ENCODE data around the gene ADAT2. TPM values are rescaled to one million over a fixed set of nuclear protein-coding genes. Genes with fewer than 3 reads are reported as not detected.
"Not testable (repeated sequence)": the region's sequence is repeated elsewhere in the genome, so short reads cannot be mapped to it uniquely, and the experiment has no call there.

The ADAT2 gene
- 4.9 TPM for polyA plus RNA-seq (2013, experiment 1 of 2; ENCODE audit: insufficient read length)
- 4.6 TPM for polyA plus RNA-seq (2013, experiment 2 of 2; ENCODE audit: insufficient read length)

DNA sequence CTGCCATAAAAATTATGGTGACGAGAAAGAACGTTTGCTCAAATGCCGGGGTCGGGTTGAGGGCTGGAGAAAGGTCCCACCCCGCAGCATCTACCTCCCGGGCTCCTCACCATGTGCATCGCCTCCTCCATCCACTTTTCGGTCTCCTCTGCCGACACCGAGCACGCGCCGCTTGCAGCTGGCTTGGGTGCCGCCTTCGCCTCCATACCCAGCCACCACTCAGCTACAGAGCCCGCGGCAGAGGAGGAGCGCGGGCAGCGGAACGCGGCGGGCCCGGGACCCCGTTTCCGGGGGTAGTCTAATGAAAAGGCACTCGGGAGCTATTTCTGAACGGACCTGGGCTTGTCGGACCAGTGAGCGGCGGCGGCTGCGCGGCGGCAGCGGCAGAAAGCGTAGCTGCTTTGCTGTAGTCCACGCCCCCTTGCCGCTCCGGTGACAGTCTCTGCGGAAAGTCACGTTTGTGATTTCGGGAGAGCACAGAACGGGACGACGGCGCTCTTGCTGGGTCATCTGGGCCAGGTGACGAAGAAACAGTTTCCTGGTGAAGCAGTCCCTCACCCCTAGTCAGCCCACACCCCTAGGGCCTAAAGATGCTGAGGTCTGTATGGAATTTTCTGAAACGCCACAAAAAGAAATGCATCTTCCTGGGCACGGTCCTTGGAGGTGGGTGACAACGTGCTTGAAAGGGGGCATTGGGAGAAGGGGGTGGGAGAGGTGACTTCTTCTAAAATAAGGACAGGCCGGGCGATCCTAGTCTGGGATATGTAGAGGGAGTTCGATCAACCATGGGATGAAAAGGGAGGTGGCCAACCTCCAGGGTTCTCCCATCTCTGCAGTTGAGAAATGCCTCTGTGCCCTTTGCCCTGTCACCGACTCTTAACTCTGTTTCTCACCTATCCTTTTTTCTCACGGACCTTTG, at the start of gene ADAT2, which contains the start of gene PEX3:
TSS of gene ADAT2 (minus strand) at position 243 of the 919 bp plus-strand sequence. CDS start at position 206, 37 bp downstream.
TSS of gene PEX3 (plus strand) at position 353 of the 919 bp plus-strand sequence. CDS start at position 591, 238 bp downstream.
- peak; percentile 94 for DNase-seq

GRCh38 chr6:143498428-143498827, 47.9 kb upstream of the ADAT2 start:
- DNase-seq = no peak

DNA sequence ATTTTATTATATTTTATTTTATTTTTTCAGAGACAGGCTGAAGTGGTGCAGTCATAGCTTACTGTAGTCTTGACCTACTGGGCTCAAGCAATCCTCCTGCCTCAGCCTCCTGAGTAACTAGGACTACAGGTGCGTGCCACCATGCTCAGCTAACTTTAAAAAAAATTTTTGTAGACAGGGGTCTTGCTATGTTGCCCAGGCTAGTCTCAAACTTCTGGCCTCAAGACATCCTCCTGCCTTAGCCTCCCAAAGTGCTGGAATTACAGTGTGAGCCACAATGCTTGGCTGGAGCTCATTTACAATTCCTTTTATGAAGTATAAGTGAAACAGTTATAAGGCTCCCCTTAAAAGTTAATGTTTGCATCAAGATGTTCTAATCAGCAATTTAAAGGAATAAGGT, 46.5 kb upstream of the ADAT2 start:
- DNase-seq = no peak

- DNase-seq = no peak
Measured at GRCh38 chr6:143490775-143491174, 40.3 kb upstream of the ADAT2 start.

DNA sequence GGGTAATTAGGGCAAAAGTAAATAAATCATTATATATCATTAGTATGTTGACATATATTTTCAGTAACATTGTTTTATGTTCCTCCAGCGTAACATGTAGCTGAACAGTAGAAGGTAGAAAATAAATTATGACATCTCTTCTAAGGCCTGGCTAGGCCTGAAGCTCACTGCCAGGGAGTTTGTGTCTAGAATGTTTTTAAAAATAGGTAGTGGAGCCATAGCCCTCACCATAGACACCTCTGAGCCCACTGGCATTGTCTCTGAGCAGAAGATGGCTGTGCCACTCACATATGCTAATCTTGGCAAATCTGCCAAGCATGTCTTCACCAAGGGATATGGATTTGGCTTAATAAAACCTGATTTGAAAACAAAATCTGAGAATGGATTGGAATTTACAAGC, 39.7 kb upstream of the ADAT2 start:
- no peak for DNase-seq

DNA sequence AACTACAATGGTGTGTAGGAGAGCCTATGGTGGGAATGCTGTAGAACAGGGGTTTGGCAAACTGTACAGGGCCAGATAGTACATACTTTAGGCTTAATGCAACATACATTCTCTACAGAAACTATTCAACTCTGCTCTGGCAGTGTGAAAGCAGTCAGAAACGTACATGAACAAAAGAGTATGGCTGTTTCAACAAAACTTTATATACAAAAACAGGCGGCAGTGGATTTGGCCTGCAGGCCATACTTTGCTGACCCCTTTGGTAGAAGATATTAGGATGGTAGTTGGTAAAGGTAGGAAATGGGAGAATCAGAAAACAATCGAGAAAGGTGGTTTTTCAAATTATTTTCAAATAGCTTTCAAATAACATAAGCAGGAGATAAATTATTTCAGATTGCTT, 36.3 kb upstream of the ADAT2 start:
- no peak for DNase-seq

GRCh38 chr6:143485967-143486366, 35.5 kb upstream of the ADAT2 start:
- no peak for DNase-seq

- no peak for DNase-seq
Measured at GRCh38 chr6:143482593-143482992, 32.1 kb upstream of the ADAT2 start.

- DNase-seq = no peak
Measured at GRCh38 chr6:143478479-143479062, 28.1 kb upstream of the ADAT2 start.

- DNase-seq = no peak
Measured at GRCh38 chr6:143476545-143476944, 26.1 kb upstream of the ADAT2 start.

DNA sequence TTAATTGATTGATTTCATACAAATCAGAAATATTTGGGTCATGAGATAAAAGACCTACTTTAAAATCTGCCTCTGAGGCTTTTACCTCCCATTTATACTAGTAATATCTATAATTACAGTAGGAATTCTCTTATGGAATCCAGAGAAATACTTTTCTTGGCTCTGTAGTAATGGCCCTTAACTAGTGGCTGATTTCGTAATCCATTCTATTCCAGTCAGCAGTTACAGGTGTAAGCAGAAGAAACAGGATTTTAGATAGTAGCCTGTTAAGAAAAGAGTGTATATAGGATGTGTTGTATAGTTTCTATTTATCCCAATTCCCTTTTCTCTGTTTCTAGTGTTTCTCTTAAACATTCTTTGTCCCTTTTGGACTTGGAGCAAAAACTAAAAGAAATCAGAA, 21.3 kb upstream of the ADAT2 start:
- no peak for DNase-seq

DNA sequence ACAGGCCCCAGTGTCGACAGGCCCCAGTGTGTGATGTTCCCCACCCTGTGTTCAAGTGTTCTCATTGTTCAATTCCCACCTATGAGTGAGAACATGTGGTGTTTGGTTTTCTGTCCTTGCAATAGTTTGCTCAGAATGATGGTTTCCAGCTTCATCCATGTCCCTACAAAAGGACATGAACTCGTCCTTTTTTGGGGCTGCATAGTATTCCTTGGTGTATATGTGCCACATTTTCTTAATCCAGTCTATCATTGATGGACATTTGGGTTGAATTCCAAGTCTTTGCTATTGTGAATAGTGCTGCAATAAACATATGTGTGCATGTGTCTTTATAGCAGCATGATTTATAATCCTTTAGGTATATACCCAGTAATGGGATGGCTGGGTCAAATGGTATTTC, 18.3 kb upstream of the ADAT2 start:
- not testable (repeated sequence) for DNase-seq

GRCh38 chr6:143468026-143468425, 17.5 kb upstream of the ADAT2 start:
- no peak for DNase-seq

GRCh38 chr6:143465546-143465945, 15.1 kb upstream of the ADAT2 start:
- DNase-seq = no peak

DNA sequence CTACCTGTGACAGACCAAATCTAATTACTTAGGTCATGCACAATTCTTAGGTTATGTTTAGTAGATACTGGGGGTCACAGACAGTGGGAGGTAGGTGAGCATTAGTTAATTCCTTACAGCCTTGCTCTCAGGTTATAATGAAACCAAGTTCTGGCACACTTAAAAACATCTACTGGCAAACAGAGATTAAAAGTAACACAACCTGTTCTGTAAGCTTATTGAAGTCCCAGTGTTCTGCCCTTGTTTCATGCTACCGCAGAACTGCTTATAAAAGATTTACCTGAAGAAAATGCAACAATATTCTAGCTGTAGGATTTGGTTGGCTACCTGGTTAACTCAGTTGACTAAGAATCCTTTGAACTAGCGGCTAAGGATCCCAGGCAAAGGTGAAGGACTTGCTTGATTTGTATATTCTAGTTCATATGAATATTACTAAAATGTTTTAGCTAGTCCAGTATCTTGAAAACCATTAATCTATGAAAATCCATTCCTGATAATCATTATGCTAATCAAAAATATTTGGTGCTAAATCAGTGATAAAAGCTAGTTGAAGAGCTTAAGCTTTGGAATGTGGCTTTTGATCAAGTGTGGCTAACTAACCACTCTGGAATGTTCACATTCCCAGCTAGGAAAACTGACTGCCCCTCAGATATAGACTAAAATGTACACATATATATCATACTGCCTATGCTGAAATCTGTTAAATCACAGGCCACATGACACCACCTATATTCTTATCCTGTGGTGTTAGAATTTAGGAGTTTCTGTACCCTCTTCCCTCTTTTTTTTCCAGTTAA, 7.3 kb upstream of the ADAT2 start:
- DNase-seq = peak; percentile 46

- DNase-seq = no peak
Measured at GRCh38 chr6:143451531-143451930, 1.0 kb upstream of the ADAT2 start.

DNA sequence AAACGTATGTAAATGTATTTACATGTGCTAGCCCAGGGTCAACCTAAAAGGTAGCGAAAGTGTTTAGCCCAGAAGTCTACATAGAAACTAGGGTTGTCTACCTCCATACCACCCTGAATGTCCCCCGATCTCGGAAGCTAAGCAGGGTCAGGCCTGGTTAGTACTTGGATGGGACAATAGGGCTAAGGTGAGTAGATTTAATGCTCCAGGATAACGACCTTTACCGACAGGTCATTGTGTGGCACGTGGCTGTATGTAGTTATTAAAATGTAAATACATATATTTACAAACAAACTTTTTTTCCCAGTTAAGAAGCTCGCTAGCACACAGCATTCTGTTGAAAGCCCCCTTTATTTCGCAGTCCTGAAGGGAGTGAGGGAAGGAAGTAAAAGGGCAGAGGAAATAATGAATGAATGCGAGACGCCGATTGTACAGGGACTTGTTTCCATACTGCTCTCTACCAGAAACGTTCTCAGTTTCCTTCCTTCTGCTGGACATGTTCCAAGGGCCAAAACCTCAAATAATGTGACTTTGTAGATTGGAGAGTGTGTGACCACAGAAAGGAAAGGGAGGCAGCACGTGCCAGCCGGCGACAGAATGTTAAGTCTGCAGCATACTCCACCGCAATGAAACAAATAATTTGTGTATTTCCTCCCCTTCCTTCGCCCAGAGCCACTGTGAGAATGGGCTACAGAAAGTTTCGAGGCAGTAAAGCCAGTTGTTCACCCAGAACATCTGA, 612 bp downstream of the ADAT2 start:
- DNase-seq = peak; percentile 34

GRCh38 chr6:143449082-143449713, 1.3 kb downstream of the ADAT2 start:
- DNase-seq = no peak

DNA sequence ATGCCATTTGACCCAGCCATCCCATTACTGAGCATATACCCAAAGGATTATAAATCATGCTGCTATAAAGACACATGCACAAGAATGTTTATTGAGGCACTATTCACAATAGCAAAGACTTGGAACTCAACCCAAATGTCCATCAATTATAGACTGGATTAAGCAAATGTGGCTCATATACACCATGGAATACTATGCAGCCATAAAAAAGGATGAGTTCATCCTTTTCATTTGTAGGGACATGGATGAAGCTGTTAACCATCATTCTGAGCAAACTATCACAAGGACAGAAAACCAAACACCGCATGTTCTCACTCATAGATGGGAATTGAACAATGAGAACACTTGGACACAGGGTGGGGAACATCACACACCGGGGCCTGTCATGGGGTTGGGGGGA, 2.6 kb downstream of the ADAT2 start:
- DNase-seq = not testable (repeated sequence)

DNA sequence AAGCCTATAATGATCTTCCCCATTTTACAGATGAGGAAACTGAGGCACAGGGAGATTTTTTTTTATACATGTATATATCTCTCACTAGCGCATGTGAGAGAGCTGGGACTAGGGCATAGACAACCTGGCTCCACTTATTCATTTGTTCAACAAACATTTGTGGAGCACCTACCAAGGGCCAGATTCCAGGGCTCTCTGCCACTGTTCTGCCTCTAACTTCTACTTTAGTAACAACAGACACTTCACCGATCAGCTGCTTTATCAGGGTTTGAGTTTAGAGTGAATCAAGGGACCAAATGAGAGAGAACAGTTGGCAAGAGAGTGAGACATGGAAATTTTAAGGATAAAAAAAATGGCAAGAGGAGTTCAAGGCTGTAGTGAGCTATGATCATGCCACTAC, 7.4 kb downstream of the ADAT2 start:
- no peak for DNase-seq

DNA sequence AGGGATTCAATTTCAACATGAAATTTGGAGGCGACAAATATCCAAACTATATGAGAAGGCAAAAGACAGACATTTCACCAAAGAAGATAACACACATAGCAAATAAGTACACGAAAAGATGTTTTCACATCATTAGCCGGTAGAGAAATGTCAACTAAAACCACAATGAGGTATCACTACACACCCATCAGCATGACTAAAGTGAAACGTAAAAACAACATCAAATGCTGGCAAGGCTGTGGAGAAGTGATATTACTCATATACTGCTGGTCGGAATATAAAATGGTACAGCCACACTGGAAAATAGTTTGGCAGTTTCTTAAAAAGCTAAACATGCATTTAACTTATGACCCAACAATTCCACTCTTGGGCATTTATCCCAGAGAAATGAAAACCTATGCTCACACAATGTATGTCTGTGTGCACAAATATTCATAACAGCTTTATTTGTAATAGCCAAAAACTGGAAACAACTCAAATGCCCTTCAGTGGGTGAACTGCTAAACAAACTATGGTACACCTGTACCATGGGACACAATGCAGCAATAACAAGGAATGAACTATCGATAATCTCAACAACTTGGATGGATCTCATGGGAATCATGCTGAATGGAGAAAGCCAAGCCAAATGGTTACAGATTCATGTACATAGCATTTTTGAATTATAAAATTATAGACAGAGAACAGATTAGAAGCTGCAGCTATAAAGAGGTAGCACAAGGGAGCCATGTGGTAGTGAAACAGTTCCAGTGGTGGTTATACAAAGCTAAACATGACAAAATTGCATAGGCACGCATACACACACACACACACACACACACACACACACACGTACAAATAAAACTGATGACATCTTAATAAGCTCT, 8.6 kb downstream of the ADAT2 start:
- DNase-seq = no peak
